ENCODE results near the gene EPN2.

Gene EPN2

GRCh38 chr17:19319771-19320505 is 82.8 kb downstream of the EPN2 start:
- Mint-ChIP-seq H3K27ac (no peak overlapping the region), H3K4me3 (no peak overlapping the region), H3K27me3 (peaks cover 42% of the 10 kb centered on the region)

GRCh38 chr17:19320876-19321275 is 83.7 kb downstream of the EPN2 start:
- Mint-ChIP-seq H3K27ac (no peak overlapping the region), H3K4me1 (no peaks in the 10 kb centered on the region), H3K4me3 (no peak overlapping the region), H3K9me3 (no peaks in the 10 kb centered on the region), H3K27me3 (peaks cover 40% of the 10 kb centered on the region)
- ATAC-seq: no peak
- DNase-seq: no peak

More at GRCh38 chr17:19319771-19320505, 82.8 kb downstream of the EPN2 start:
- no peaks in the 10 kb centered on the region for H3K9me3 Mint-ChIP-seq
- DNase-seq (no peak), ATAC-seq (no peak)
- H3K4me1 Mint-ChIP-seq: no peaks in the 10 kb centered on the region

GRCh38 chr17:19321481-19322128 is 84.4 kb downstream of the EPN2 start:
- Mint-ChIP-seq H3K4me3 (no peak overlapping the region), H3K27me3 (peaks cover 40% of the 10 kb centered on the region), H3K9me3 (peaks cover 0 to 2% of the 10 kb centered on the region in 2 donors), H3K27ac (no peak overlapping the region), H3K4me1 (no peaks in the 10 kb centered on the region)
- ATAC-seq (no peak), DNase-seq (no peak)

- ATAC-seq (no peak), DNase-seq (no peak)
- Mint-ChIP-seq H3K4me1 (no peaks in the 10 kb centered on the region), H3K9me3 (peaks cover 0 to 4% of the 10 kb centered on the region in 2 donors), H3K27ac (no peak overlapping the region), H3K4me3 (no peak overlapping the region), H3K27me3 (peaks cover 46% of the 10 kb centered on the region)
Observed at GRCh38 chr17:19322129-19322505, 85.0 kb downstream of the EPN2 start.

- DNase-seq (no peak), ATAC-seq (no peak)
- Mint-ChIP-seq H3K4me3 (no peak overlapping the region), H3K27ac (no peak overlapping the region), H3K9me3 (peaks cover 0 to 4% of the 10 kb centered on the region in 2 donors), H3K4me1 (no peaks in the 10 kb centered on the region), H3K27me3 (peaks cover 48% of the 10 kb centered on the region)
Observed at GRCh38 chr17:19322861-19323260, 85.7 kb downstream of the EPN2 start.

GRCh38 chr17:19325542-19325941 is 88.4 kb downstream of the EPN2 start:
- DNase-seq (no peak), ATAC-seq (no peak)
- no peak overlapping the region for H3K4me3 Mint-ChIP-seq
- peaks cover 50% of the 10 kb centered on the region for H3K27me3 Mint-ChIP-seq
- H3K27ac Mint-ChIP-seq: no peak overlapping the region
- peaks cover 0 to 4% of the 10 kb centered on the region in 2 donors for H3K9me3 Mint-ChIP-seq
- H3K4me1 Mint-ChIP-seq: no peaks in the 10 kb centered on the region

- ATAC-seq (no peak), DNase-seq (no peak)
- Mint-ChIP-seq H3K4me3 (no peak overlapping the region), H3K9me3 (peaks cover 0 to 4% of the 10 kb centered on the region in 2 donors), H3K27ac (no peak overlapping the region), H3K4me1 (no peaks in the 10 kb centered on the region), H3K27me3 (peaks cover 39% of the 10 kb centered on the region)
Observed at GRCh38 chr17:19327031-19327783, 90.0 kb downstream of the EPN2 start.

- DNase-seq: no peak
- H3K4me1 Mint-ChIP-seq: peaks cover 8% of the 10 kb centered on the region
Observed at GRCh38 chr17:19328441-19329061, 91.4 kb downstream of the EPN2 start.

GRCh38 chr17:19329136-19329535 is 92.0 kb downstream of the EPN2 start:
- Mint-ChIP-seq H3K27me3 (peaks cover 30% of the 10 kb centered on the region), H3K4me1 (peaks cover 8% of the 10 kb centered on the region), H3K27ac (no peak overlapping the region), H3K4me3 (no peak overlapping the region), H3K9me3 (peaks cover 0 to 4% of the 10 kb centered on the region in 2 donors)
- no peak for ATAC-seq
- DNase-seq: no peak

More at GRCh38 chr17:19328441-19329061, 91.4 kb downstream of the EPN2 start:
- Mint-ChIP-seq H3K27ac (no peak overlapping the region), H3K4me3 (no peak overlapping the region), H3K9me3 (peaks cover 0 to 4% of the 10 kb centered on the region in 2 donors), H3K27me3 (peaks cover 28% of the 10 kb centered on the region)
- no peak for ATAC-seq

GRCh38 chr17:19329839-19330238 is 92.7 kb downstream of the EPN2 start:
- no peak for DNase-seq
- peaks cover 34% of the 10 kb centered on the region for H3K27me3 Mint-ChIP-seq
- ATAC-seq: no peak
- H3K27ac Mint-ChIP-seq: no peak overlapping the region
- no peak overlapping the region for H3K4me3 Mint-ChIP-seq
- peaks cover 8% of the 10 kb centered on the region for H3K4me1 Mint-ChIP-seq
- peaks cover 0 to 4% of the 10 kb centered on the region in 2 donors for H3K9me3 Mint-ChIP-seq

- Mint-ChIP-seq H3K27ac (no peak overlapping the region), H3K4me3 (no peak overlapping the region), H3K9me3 (peaks cover 0 to 4% of the 10 kb centered on the region in 2 donors), H3K4me1 (peaks cover 8% of the 10 kb centered on the region), H3K27me3 (peaks cover 36% of the 10 kb centered on the region)
- no peak for DNase-seq
- no peak for ATAC-seq
Observed at GRCh38 chr17:19330271-19330670, 93.1 kb downstream of the EPN2 start.

GRCh38 chr17:19331134-19331533 is 94.0 kb downstream of the EPN2 start:
- Mint-ChIP-seq H3K4me3 (no peak overlapping the region), H3K9me3 (peaks cover 0 to 4% of the 10 kb centered on the region in 2 donors), H3K27ac (peak overlapping the region in 1 of 2 donors; percentile 27), H3K4me1 (peaks cover 8% of the 10 kb centered on the region), H3K27me3 (peaks cover 45% of the 10 kb centered on the region)
- ATAC-seq: no peak
- no peak for DNase-seq

GRCh38 chr17:19331543-19332245 is 94.5 kb downstream of the EPN2 start:
- DNase-seq (no peak), ATAC-seq (no peak)
- Mint-ChIP-seq H3K9me3 (peaks cover 0 to 1% of the 10 kb centered on the region in 2 donors), H3K27me3 (peaks cover 48% of the 10 kb centered on the region), H3K4me1 (peaks cover 8% of the 10 kb centered on the region), H3K27ac (no peak overlapping the region), H3K4me3 (no peak overlapping the region)

- Mint-ChIP-seq H3K9me3 (no peaks in the 10 kb centered on the region), H3K27ac (peak overlapping the region in 1 of 2 donors; percentile 78), H3K4me1 (peaks cover 8% of the 10 kb centered on the region), H3K27me3 (peaks cover 50% of the 10 kb centered on the region), H3K4me3 (no peak overlapping the region)
- DNase-seq: no peak
- peak; percentile 53 for ATAC-seq
Observed at GRCh38 chr17:19332371-19333131, 95.4 kb downstream of the EPN2 start.
